ENCODE data around the gene GARNL3.

DNA sequence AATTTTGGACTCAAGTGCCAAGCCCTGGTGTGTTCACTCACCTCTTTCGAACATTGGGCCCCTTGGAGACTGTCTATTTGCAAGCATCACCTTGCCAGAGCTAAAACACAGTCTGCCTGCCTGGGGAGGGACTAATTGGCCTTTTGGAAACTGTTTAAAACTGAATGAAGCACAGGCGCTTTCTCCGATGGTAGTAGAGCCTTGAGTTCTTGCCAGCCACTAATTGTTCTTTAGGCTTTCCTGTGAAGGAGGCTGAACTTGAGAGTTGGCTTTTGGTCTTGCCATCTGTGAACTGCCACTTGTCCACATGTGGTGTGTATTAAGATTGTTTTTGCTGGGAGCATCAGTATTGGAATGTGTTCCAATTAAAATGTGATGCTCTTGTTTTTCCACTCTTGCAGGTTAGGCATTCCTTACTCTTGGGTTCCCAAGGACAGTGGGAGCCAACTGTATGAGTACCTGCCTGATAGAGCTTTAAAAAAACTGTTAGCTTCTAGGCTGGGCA is 26.0 kb downstream of the GARNL3 start:
- TF ChIP-seq ZNF232 (CRISPR knock-in tag; IDR thresholded peaks at IDR 0.05; ENCODE audit: borderline replicate concordance) (no peak), TRIM24 (CRISPR knock-in tag; IDR thresholded peaks at IDR 0.05) (no peak), BHLHE40 (IDR thresholded peaks at IDR 0.05; ENCODE audit: low read length) (no peak), RFX5 (IDR thresholded peaks at IDR 0.05; ENCODE audit: low read depth, low read length) (no peak), ZNF788 (CRISPR knock-in tag; IDR thresholded peaks at IDR 0.05; ENCODE audit: borderline replicate concordance) (no peak), NFATC3 (CRISPR knock-in tag; IDR thresholded peaks at IDR 0.05) (no peak), POLR2A (IDR thresholded peaks at IDR 0.05; ENCODE audit: insufficient read depth in 1 of 2, low read depth in 2 of 2, low read length in 2 of 2) (no peak), MATR3 (CRISPR knock-in tag; IDR thresholded peaks at IDR 0.05) (no peak), CREB1 (IDR thresholded peaks at IDR 0.05) (no peak), CREB1 (CRISPR knock-in tag; IDR thresholded peaks at IDR 0.05) (no peak), ZNF512 (CRISPR knock-in tag; IDR thresholded peaks at IDR 0.05) (no peak), USF2 (IDR thresholded peaks at IDR 0.05; ENCODE audit: low read depth, low read length) (no peak), USF2 (CRISPR knock-in tag; IDR thresholded peaks at IDR 0.05; ENCODE audit: borderline replicate concordance) (no peak)
- TF ChIP-seq, protein P1, sequence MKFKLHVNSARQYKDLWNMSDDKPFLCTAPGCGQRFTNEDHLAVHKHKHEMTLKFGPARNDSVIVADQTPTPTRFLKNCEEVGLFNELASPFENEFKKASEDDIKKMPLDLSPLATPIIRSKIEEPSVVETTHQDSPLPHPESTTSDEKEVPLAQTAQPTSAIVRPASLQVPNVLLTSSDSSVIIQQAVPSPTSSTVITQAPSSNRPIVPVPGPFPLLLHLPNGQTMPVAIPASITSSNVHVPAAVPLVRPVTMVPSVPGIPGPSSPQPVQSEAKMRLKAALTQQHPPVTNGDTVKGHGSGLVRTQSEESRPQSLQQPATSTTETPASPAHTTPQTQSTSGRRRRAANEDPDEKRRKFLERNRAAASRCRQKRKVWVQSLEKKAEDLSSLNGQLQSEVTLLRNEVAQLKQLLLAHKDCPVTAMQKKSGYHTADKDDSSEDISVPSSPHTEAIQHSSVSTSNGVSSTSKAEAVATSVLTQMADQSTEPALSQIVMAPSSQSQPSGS (CRISPR knock-in tag; IDR thresholded peaks at IDR 0.05): no peak
- TF ChIP-seq, protein P2, sequence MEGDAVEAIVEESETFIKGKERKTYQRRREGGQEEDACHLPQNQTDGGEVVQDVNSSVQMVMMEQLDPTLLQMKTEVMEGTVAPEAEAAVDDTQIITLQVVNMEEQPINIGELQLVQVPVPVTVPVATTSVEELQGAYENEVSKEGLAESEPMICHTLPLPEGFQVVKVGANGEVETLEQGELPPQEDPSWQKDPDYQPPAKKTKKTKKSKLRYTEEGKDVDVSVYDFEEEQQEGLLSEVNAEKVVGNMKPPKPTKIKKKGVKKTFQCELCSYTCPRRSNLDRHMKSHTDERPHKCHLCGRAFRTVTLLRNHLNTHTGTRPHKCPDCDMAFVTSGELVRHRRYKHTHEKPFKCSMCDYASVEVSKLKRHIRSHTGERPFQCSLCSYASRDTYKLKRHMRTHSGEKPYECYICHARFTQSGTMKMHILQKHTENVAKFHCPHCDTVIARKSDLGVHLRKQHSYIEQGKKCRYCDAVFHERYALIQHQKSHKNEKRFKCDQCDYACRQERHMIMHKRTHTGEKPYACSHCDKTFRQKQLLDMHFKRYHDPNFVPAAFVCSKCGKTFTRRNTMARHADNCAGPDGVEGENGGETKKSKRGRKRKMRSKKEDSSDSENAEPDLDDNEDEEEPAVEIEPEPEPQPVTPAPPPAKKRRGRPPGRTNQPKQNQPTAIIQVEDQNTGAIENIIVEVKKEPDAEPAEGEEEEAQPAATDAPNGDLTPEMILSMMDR (CRISPR knock-in tag; IDR thresholded peaks at IDR 0.05): no peak
- TF ChIP-seq, protein P3, sequence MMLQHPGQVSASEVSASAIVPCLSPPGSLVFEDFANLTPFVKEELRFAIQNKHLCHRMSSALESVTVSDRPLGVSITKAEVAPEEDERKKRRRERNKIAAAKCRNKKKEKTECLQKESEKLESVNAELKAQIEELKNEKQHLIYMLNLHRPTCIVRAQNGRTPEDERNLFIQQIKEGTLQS (CRISPR knock-in tag; IDR thresholded peaks at IDR 0.05): no peak
